ENCODE measurements around the gene CHCHD10. TPM values are rescaled to one million over a fixed set of nuclear protein-coding genes. Genes with fewer than 3 reads are reported as not detected.

The CHCHD10 gene
- total and polyA plus RNA-seq, 10 of the 15 experiments (the other 5 are each of a cell fraction or from before 2014, with no cell fraction given): 13.2 to 241 (median 128) TPM

DNA sequence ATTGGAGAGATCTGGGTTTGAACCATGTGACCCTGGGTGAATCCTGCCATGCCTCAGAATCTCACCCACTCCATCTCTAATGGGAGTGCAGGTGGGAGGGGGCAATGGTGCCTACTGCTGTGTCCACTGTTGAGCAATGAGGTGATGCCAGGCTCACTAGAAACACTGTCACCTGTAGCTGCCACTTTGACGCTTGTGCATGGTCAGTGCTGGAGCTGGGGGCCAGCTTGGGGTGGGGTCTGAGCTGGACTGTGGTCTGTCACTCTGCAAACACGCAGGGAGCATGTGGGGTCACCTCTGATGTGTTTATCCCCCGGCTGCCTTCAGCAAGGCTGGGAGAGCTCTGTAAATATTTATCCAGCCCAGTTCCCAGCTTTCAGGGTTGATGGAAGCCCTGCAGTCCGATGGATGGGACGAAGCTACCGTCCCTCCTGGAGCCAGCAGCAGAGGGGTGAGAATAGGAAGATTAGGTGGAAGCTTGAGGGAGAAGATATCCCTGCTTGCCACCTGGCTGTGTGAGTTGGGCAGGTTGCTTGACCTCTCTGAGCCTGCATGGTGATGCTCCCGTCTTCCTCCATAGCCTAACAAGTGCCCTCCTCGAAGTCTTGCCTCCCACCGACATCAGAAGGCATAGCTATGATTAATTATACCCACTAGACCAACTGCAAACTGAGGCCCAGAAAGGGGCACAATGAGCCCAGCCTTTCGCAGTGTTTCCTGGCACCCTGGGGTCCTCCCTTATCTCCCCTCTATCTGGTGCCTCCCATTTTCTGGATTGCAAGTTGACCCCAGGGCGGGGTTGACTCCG lies 6.5 kb upstream of the CHCHD10 start:
- no peak for TF ChIP-seq KDM1A (IDR thresholded peaks at IDR 0.05; ENCODE audit: borderline replicate concordance)
- TF ChIP-seq JUND (IDR thresholded peaks at IDR 0.05; ENCODE audit: low read depth, low read length): no peak
- TF ChIP-seq ZNF274 (IDR thresholded peaks at IDR 0.05; ENCODE audit: insufficient read depth, insufficient read length): no peak
- no peak for TF ChIP-seq SUZ12 (IDR thresholded peaks at IDR 0.05; ENCODE audit: unreplicated experiment)
- TF ChIP-seq GATAD2B (conservative IDR thresholded peaks at IDR 0.05; ENCODE audit: low read depth): no peak
- TF ChIP-seq SP1 (IDR thresholded peaks at IDR 0.05; ENCODE audit: low read depth, low read length): no peak
- TF ChIP-seq POLR2AphosphoS5 (IDR thresholded peaks at IDR 0.05; ENCODE audit: low read length): no peak
- no peaks in the 10 kb centered on the region for H4K20me1 ChIP-seq (ENCODE audit: control insufficient read depth, insufficient read depth)
- ChIA-PET RAD21 (ENCODE audit: unreplicated experiment) (interaction anchor here (0.7 to 2.9 kb wide), 3 partner anchors 32 to 78 kb away, joined by 3 to 11 read pairs (median 3); no protein-coding TSS in a partner anchor), POLR2A (interaction anchor here (0.8 to 1.6 kb wide), 3 partner anchors 14 to 73 kb away, joined by 3 to 5 read pairs (median 3); no protein-coding TSS in a partner anchor), SMC1A (ENCODE audit: uncharacterized antibody, unreplicated experiment) (interaction anchor here (0.9 to 1.9 kb wide), 5 partner anchors 15 to 146 kb away, joined by 3 to 4 read pairs (median 4); no protein-coding TSS in a partner anchor), CTCF (interaction anchor here (0.6 to 2.7 kb wide), 3 partner anchors 71 to 633 kb away, joined by 6 to 14 read pairs (median 14); no protein-coding TSS in a partner anchor)
- H3K4me2 ChIP-seq (ENCODE audit: control insufficient read depth, insufficient read depth): no peak overlapping the region
- H3K9me3 ChIP-seq (replicated peaks; ENCODE audit: control insufficient read depth, insufficient read depth, low read length): no peaks in the 10 kb centered on the region
- H3K36me3 ChIP-seq (ENCODE audit: control insufficient read depth in 2 of 2, insufficient read depth in 2 of 2, low read length in 1 of 2): no peaks in the 10 kb centered on the region
- intact Hi-C loops (cut with micrococcal nuclease; ENCODE audit: unreplicated experiment) (no loop called here), in situ Hi-C loops (cut with MboI) (no loop called here)
- H2AFZ ChIP-seq (ENCODE audit: control insufficient read depth, low read depth, low read length): no peak overlapping the region
- peaks cover 8% of the 10 kb centered on the region for H3K4me1 ChIP-seq (ENCODE audit: control insufficient read depth, insufficient read depth, low read length)
- H3K27me3 ChIP-seq (replicated peaks in 1 of 2; ENCODE audit: control insufficient read depth in 2 of 2, insufficient read depth in 2 of 2, low read length in 1 of 2): peaks cover 0 to 2% of the 10 kb centered on the region in 2 experiments; a peak in 2 of 4 replicates
- H3K4me3 ChIP-seq: no peak overlapping the region
- FAIRE-seq: no peak
- ATAC-seq: no peak
- WGBS (ENCODE audit: insufficient coverage, insufficient replicate concordance, low lambda C conversion rate, missing lambda C conversion rate): 73% methylated on average over 12 of the region's 12 CpGs
- no TSS peak for BruUV-seq (replicated peaks)
- H3K27ac ChIP-seq (ENCODE audit: control insufficient read depth, insufficient read depth): no peak overlapping the region
- no peak overlapping the region for H3K9ac ChIP-seq (ENCODE audit: control insufficient read depth, insufficient read depth, low read length)
- no peaks in the 10 kb centered on the region for H3K79me2 ChIP-seq (ENCODE audit: control insufficient read depth, insufficient read depth, low read length)
- DNase-seq (ENCODE audit: low read depth, low spot score): no peak

Measured in GM12878 (cell line).